Measurements from ENCODE around the gene SHISA9.

The SHISA9 gene

DNA sequence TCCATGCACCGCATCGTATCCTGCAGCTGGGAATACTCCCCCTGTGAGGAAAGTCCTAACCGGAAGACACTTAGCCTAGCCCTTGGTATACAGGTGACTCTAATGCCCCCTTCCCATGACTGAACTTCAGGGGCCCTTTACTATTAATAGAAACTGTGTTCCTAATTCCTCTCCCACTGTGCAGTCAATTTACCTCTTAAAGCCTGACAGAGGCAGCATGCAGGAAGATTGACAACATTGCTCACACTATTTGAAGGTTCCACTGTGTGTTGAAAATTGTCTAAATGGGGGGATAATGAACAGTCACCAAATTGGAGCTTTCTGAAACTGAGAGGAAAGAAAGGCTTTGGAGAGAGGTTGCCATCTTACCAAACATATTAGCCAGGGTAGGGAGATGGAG lies 222.6 kb downstream of the SHISA9 start:
- H3K36me3 ChIP-seq (ENCODE audit: insufficient read depth, low read length), result no peaks in the 10 kb centered on the region
- no peaks in the 10 kb centered on the region for H4K20me1 ChIP-seq (ENCODE audit: insufficient read depth, low read length, poor library complexity, severe bottlenecking)
- no peaks in the 10 kb centered on the region for H3K9me2 ChIP-seq (replicated peaks; ENCODE audit: low read depth, low read length)
- TF ChIP-seq CTCF (conservative IDR thresholded peaks at IDR 0.05; ENCODE audit: low read length) (no peak), EZH2phosphoT487 (IDR thresholded peaks at IDR 0.05; ENCODE audit: borderline replicate concordance) (no peak)
- no peaks in the 10 kb centered on the region for H3F3A ChIP-seq (ENCODE audit: low read depth)
- H3K9ac ChIP-seq (ENCODE audit: low read depth, low read length, poor library complexity, severe bottlenecking), result no peak overlapping the region
- no peak overlapping the region for H3K4me2 ChIP-seq (ENCODE audit: low read depth, low read length, poor library complexity, severe bottlenecking)
- H3K4me3 ChIP-seq (ENCODE audit: low read length, poor library complexity, severe bottlenecking), result no peak overlapping the region
- no peak overlapping the region for H2AFZ ChIP-seq (ENCODE audit: low read length)
- no peaks in the 10 kb centered on the region for H3K9me3 ChIP-seq (ENCODE audit: insufficient read depth, low read depth, low read length)
- no peaks in the 10 kb centered on the region for H3K27me3 ChIP-seq (ENCODE audit: insufficient read depth, low read length, poor library complexity, severe bottlenecking)
- H3K4me1 ChIP-seq (ENCODE audit: insufficient read depth, low read length, poor library complexity, severe bottlenecking), result no peaks in the 10 kb centered on the region
- H3K79me2 ChIP-seq (ENCODE audit: insufficient read depth, low read length), result no peaks in the 10 kb centered on the region

DNA sequence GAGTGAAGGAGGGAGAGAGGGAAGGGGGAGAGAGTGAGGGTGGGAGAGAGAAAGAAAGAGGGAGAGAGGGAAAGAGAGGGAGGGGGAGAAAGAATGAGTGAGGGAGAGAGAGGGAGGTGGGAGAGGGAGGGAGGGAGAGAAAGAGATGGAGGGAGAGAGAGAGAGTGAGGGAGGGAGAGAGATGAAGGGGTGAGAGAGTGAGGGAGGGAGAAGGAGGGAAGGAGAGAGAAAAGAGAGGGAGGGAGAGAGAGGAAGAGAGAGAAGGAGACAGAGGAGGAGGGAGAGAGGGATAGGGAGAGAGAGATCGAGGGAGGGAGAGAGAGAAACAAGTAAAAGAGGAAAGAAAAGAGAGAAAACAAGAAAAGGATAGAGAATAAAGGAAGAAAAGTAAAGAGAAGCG lies 225.7 kb downstream of the SHISA9 start:
- Histone ChIP-seq H3K4me2 (ENCODE audit: low read depth, low read length, poor library complexity, severe bottlenecking) (no peak overlapping the region), H3K9ac (ENCODE audit: low read depth, low read length, poor library complexity, severe bottlenecking) (no peak overlapping the region), H3K4me1 (ENCODE audit: insufficient read depth, low read length, poor library complexity, severe bottlenecking) (no peaks in the 10 kb centered on the region), H3F3A (ENCODE audit: low read depth) (no peaks in the 10 kb centered on the region), H3K9me3 (ENCODE audit: insufficient read depth, low read depth, low read length) (no peaks in the 10 kb centered on the region), H3K27me3 (ENCODE audit: insufficient read depth, low read length, poor library complexity, severe bottlenecking) (no peaks in the 10 kb centered on the region), H4K20me1 (ENCODE audit: insufficient read depth, low read length, poor library complexity, severe bottlenecking) (no peaks in the 10 kb centered on the region), H3K36me3 (ENCODE audit: insufficient read depth, low read length) (no peaks in the 10 kb centered on the region), H3K9me2 (replicated peaks; ENCODE audit: low read depth, low read length) (no peaks in the 10 kb centered on the region), H2AFZ (ENCODE audit: low read length) (no peak overlapping the region), H3K4me3 (ENCODE audit: low read length, poor library complexity, severe bottlenecking) (no peak overlapping the region), H3K79me2 (ENCODE audit: insufficient read depth, low read length) (no peaks in the 10 kb centered on the region)
- TF ChIP-seq EZH2phosphoT487 (IDR thresholded peaks at IDR 0.05; ENCODE audit: borderline replicate concordance) (no peak), CTCF (conservative IDR thresholded peaks at IDR 0.05; ENCODE audit: low read length) (no peak)

DNA sequence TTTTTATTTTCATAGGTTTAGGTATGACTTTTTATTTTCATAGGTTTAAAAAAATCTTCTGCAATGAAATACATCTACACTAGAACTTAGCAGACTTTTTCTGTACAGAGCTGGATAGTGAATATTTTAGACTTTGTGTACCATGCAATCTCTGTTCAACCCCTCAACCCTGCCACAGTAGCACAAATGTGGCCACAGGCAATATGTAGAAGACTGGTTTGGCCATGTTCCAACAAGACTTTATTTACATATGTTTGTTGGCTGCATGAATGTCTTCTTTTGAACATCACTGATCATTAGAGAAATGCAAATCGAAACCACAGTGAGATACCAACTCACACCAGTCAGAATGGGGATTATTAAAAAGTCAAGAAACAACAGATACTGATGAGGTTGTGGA lies 229.2 kb downstream of the SHISA9 start:
- Histone ChIP-seq H3K9me3 (ENCODE audit: insufficient read depth, low read depth, low read length) (no peaks in the 10 kb centered on the region), H3K36me3 (ENCODE audit: insufficient read depth, low read length) (no peaks in the 10 kb centered on the region), H3K79me2 (ENCODE audit: insufficient read depth, low read length) (no peaks in the 10 kb centered on the region), H3K9ac (ENCODE audit: low read depth, low read length, poor library complexity, severe bottlenecking) (no peak overlapping the region), H3K4me3 (ENCODE audit: low read length, poor library complexity, severe bottlenecking) (no peak overlapping the region), H3K4me1 (ENCODE audit: insufficient read depth, low read length, poor library complexity, severe bottlenecking) (no peaks in the 10 kb centered on the region), H2AFZ (ENCODE audit: low read length) (no peak overlapping the region), H3K9me2 (replicated peaks; ENCODE audit: low read depth, low read length) (no peaks in the 10 kb centered on the region), H4K20me1 (ENCODE audit: insufficient read depth, low read length, poor library complexity, severe bottlenecking) (no peaks in the 10 kb centered on the region), H3K4me2 (ENCODE audit: low read depth, low read length, poor library complexity, severe bottlenecking) (no peak overlapping the region), H3F3A (ENCODE audit: low read depth) (no peaks in the 10 kb centered on the region), H3K27me3 (ENCODE audit: insufficient read depth, low read length, poor library complexity, severe bottlenecking) (no peaks in the 10 kb centered on the region)
- no peak for TF ChIP-seq CTCF (conservative IDR thresholded peaks at IDR 0.05; ENCODE audit: low read length)
- no peak for TF ChIP-seq EZH2phosphoT487 (IDR thresholded peaks at IDR 0.05; ENCODE audit: borderline replicate concordance)

Measured in Loucy (cell line).